CD8-positive, alpha-beta memory T cell (primary cell): Measurements from ENCODE around the gene CAPSL. TPM values are rescaled to one million over a fixed set of nuclear protein-coding genes. Genes with fewer than 3 reads are reported as not detected.
"Not testable (repeated sequence)": the region's sequence is repeated elsewhere in the genome, so short reads cannot be mapped to it uniquely, and the experiment has no call there.

ENCODE experiments used
- CTCF ChIA-PET: fragments of 350-600 bp; sonication (Branson Sonifier 250); formaldehyde crosslinking; loops from one replicate; lab custom pipeline; 2021; ENCODE audit warnings: antibody characterized with exemption; lab: Charles Lee
- POLR2A ChIA-PET: fragments of 350-600 bp; sonication (Branson Sonifier 250); formaldehyde crosslinking; loops from one replicate; lab custom pipeline; 2021; ENCODE audit warnings: antibody characterized with exemption; lab: Charles Lee
- DNase-seq, 5 donors: peaks; one replicate each; pipeline versions ENCODE4 v3.0.0 to v3.0.0-alpha.2; 2020 to 2022; ENCODE audit warnings: mixed read lengths in 1 of 5
- H3K27ac ChIP-seq: one replicate; pipeline ENCODE4 v1.7.0; 2013; ENCODE audit warnings: low read depth, mild to moderate bottlenecking, low read length, moderate library complexity
- H3K27me3 ChIP-seq: 2 replicates; pipeline ENCODE4 v1.7.0; 2013; ENCODE audit warnings: low read length, mild to moderate bottlenecking; ENCODE audit not compliant: insufficient read depth, poor library complexity, severe bottlenecking
- H3K36me3 ChIP-seq: 2 replicates; pipeline ENCODE4 v1.7.0; 2013; ENCODE audit warnings: mild to moderate bottlenecking, low read length, moderate library complexity; ENCODE audit not compliant: insufficient read depth
- H3K4me1 ChIP-seq: 2 replicates; pipeline ENCODE4 v1.7.0; 2013; ENCODE audit warnings: mild to moderate bottlenecking, low read length, moderate library complexity; ENCODE audit not compliant: insufficient read depth
- H3K4me3 ChIP-seq: 2 replicates; pipeline ENCODE4 v1.7.0; 2013; ENCODE audit warnings: mild to moderate bottlenecking, low read length
- H3K9me3 ChIP-seq: 2 replicates; pipeline ENCODE4 v1.7.0; 2013; ENCODE audit warnings: mild to moderate bottlenecking, low read length
- H3K27ac Mint-ChIP-seq, 8 donors: one replicate each; pipeline ENCODE4 v1.8.0; 2020 to 2021; ENCODE audit warnings: mixed read lengths in 8 of 8, mild to moderate bottlenecking in 6 of 8, inconsistent platforms in 3 of 8, moderate library complexity in 3 of 8
- H3K27me3 Mint-ChIP-seq, 2 donors: one replicate each; pipeline ENCODE4 v1.8.0; 2020 to 2021; ENCODE audit warnings: mixed read lengths in 2 of 2, mild to moderate bottlenecking in 1 of 2, moderate library complexity in 1 of 2
- H3K36me3 Mint-ChIP-seq, 3 donors: one replicate each; pipeline ENCODE4 v1.8.0; 2020 to 2021; ENCODE audit warnings: mixed read lengths in 3 of 3, inconsistent platforms in 1 of 3, mild to moderate bottlenecking in 1 of 3
- H3K4me1 Mint-ChIP-seq, 3 donors: one replicate each; pipeline ENCODE4 v1.8.0; 2020 to 2021; ENCODE audit warnings: mixed read lengths in 3 of 3, inconsistent platforms in 1 of 3, mild to moderate bottlenecking in 1 of 3
- H3K4me3 Mint-ChIP-seq, 7 donors: one replicate each; pipeline ENCODE4 v1.8.0; 2020 to 2021; ENCODE audit warnings: mixed read lengths in 7 of 7, mild to moderate bottlenecking in 6 of 7, moderate library complexity in 4 of 7, inconsistent platforms in 2 of 7
- H3K9me3 Mint-ChIP-seq, 5 donors: one replicate each; pipeline ENCODE4 v1.8.0; 2020 to 2022; ENCODE audit warnings: mixed read lengths in 5 of 5, mild to moderate bottlenecking in 3 of 5, moderate library complexity in 2 of 5, inconsistent platforms in 1 of 5
- polyA plus RNA-seq: library from polyadenylated mRNA; unstranded; fragments of 300-500 nt; fragmentation: Illumina TruSeq; gene quantifications from one replicate; pipeline ENCODE4 v1.2.3, GENCODE V29; 2021
- total RNA-seq, 2 experiments: library from RNA; stranded (reverse); gene quantifications; one replicate each; pipeline ENCODE4 v1.2.3, GENCODE V29; 2021

Gene CAPSL
- total and polyA plus RNA-seq, 3 experiments from 2014 or later: 0.40 to 0.59 TPM; not detected in 1

GRCh38 chr5:35860686-35861085, 77.7 kb downstream of the CAPSL start:
- no peak for DNase-seq
- H3K27me3 ChIP-seq: no peaks in the 10 kb centered on the region
- Mint-ChIP-seq H3K27ac (peak overlapping the region; percentile 84 to 99 (median 96)), H3K9me3 (peaks cover 0 to 10% (median 0%) of the 10 kb centered on the region in 5 donors), H3K4me1 (peaks cover 51 to 71% (median 58%) of the 10 kb centered on the region in 3 donors), H3K4me3 (peak overlapping the region; percentile 93 to 99 (median 97)), H3K27me3 (no peaks in the 10 kb centered on the region), H3K36me3 (peaks cover 70 to 90% (median 86%) of the 10 kb centered on the region in 3 donors)
- peaks cover 37% of the 10 kb centered on the region for H3K4me1 ChIP-seq
- peak overlapping the region; percentile 93 for H3K4me3 ChIP-seq
- CTCF ChIA-PET: interaction anchor here (2.5 to 12.0 kb wide), 5 partner anchors 12 to 210 kb away, joined by 7 to 165 read pairs (median 26); no protein-coding TSS in a partner anchor
- peak overlapping the region; percentile 95 for H3K27ac ChIP-seq
- POLR2A ChIA-PET: interaction anchor here (1.4 to 3.9 kb wide), 3 partner anchors 9 to 49 kb away, joined by 6 to 30 read pairs (median 24); no protein-coding TSS in a partner anchor
- peaks cover 57% of the 10 kb centered on the region for H3K36me3 ChIP-seq
- no peaks in the 10 kb centered on the region for H3K9me3 ChIP-seq

DNA sequence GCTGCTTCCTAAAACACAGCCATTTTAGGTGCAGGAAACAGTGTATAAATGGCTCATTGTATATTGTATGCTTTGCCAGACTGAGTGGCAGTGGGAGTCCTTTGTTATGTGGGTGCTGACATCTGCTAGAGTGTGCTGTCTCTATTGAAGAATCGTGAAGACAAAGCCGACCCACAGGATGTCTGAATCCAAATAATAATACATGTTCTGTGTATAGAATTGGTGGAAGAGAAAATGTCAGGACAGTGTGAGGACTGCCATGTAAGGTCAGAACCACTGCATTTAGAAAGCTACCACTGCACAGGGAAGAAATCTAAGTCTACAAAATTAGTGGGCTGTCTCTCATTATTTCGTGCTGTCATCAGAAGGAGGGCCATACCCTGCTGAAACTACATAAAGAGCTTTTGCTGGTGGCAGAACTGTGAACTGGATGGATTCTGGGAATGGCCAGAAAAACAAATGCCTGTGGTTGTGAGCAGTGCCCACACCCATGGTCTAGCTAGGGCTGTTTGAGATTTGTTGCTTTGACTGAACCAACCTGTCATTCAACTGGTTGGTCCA, 79.2 kb downstream of the CAPSL start:
- DNase-seq: peak in 2 of 5 donors; percentile 61 to 69
- Mint-ChIP-seq H3K4me1 (peaks cover 55 to 71% (median 59%) of the 10 kb centered on the region in 3 donors), H3K27me3 (no peaks in the 10 kb centered on the region), H3K4me3 (peak overlapping the region; percentile 93 to 99 (median 97)), H3K9me3 (peaks cover 0 to 6% (median 0%) of the 10 kb centered on the region in 5 donors), H3K27ac (peak overlapping the region; percentile 84 to 99 (median 96)), H3K36me3 (peaks cover 58 to 83% (median 71%) of the 10 kb centered on the region in 3 donors)
- H3K27ac ChIP-seq: peak overlapping the region; percentile 95
- peaks cover 49% of the 10 kb centered on the region for H3K4me1 ChIP-seq
- peaks cover 53% of the 10 kb centered on the region for H3K36me3 ChIP-seq
- H3K4me3 ChIP-seq: peak overlapping the region; percentile 93
- no peaks in the 10 kb centered on the region for H3K9me3 ChIP-seq
- no peaks in the 10 kb centered on the region for H3K27me3 ChIP-seq
- ChIA-PET POLR2A (interaction anchor here (0.6 to 7.0 kb wide), 20 partner anchors 8 to 1809 kb away, joined by 3 to 125 read pairs (median 6); no protein-coding TSS in a partner anchor), CTCF (interaction anchor here (0.9 to 12.0 kb wide), 15 partner anchors 11 to 208 kb away, joined by 3 to 165 read pairs (median 7); no protein-coding TSS in a partner anchor)

- POLR2A ChIA-PET: interaction anchor here (1.4 to 7.0 kb wide), 10 partner anchors 10 to 79 kb away, joined by 3 to 125 read pairs (median 10); no protein-coding TSS in a partner anchor
- peak overlapping the region; percentile 90 to 97 (median 93) for H3K4me3 Mint-ChIP-seq
- CTCF ChIA-PET: interaction anchor here (1.1 to 12.0 kb wide), 11 partner anchors 8 to 241 kb away, joined by 3 to 165 read pairs (median 7); no protein-coding TSS in a partner anchor
Observed at GRCh38 chr5:35857606-35858205, 80.7 kb downstream of the CAPSL start.

GRCh38 chr5:35856765-35857351, 81.6 kb downstream of the CAPSL start, which contains the start of gene IL7R:
TSS of gene IL7R (plus strand) at chr5:35856891. CDS start at chr5:35856978, 87 bp downstream.
- Histone ChIP-seq H3K9me3 (no peaks in the 10 kb centered on the region), H3K27ac (peak within 1 kb of the TSS; percentile 95), H3K4me1 (peaks cover 55% of the 10 kb centered on the region), H3K36me3 (peaks cover 30% of the 10 kb centered on the region), H3K4me3 (peak within 1 kb of the TSS; percentile 93), H3K27me3 (no peaks in the 10 kb centered on the region)
- DNase-seq: peak in 2 of 5 donors; percentile 79 to 82
- Mint-ChIP-seq H3K4me1 (peaks cover 56 to 71% (median 59%) of the 10 kb centered on the region in 3 donors), H3K27me3 (peaks cover 0 to 1% of the 10 kb centered on the region in 2 donors), H3K27ac (peak within 1 kb of the TSS; percentile 68 to 100 (median 100)), H3K9me3 (peaks cover 0 to 6% (median 0%) of the 10 kb centered on the region in 5 donors), H3K36me3 (peaks cover 37 to 76% (median 48%) of the 10 kb centered on the region in 3 donors), H3K4me3 (peak within 1 kb of the TSS; percentile 90 to 97 (median 93))
- CTCF ChIA-PET: interaction anchor here (1.4 to 12.0 kb wide), 8 partner anchors 24 to 78 kb away, joined by 3 to 165 read pairs (median 14); no protein-coding TSS in a partner anchor
- POLR2A ChIA-PET: interaction anchor here (0.7 to 7.0 kb wide), 13 partner anchors 10 to 75 kb away, joined by 3 to 125 read pairs (median 4); no protein-coding TSS in a partner anchor

More at GRCh38 chr5:35857606-35858205, 80.7 kb downstream of the CAPSL start:
- Histone ChIP-seq H3K4me1 (peaks cover 55% of the 10 kb centered on the region), H3K27ac (peak overlapping the region; percentile 95), H3K4me3 (peak overlapping the region; percentile 93), H3K36me3 (peaks cover 39% of the 10 kb centered on the region), H3K9me3 (no peaks in the 10 kb centered on the region), H3K27me3 (no peaks in the 10 kb centered on the region)
- Mint-ChIP-seq H3K27ac (peak overlapping the region; percentile 68 to 100 (median 98)), H3K4me1 (peaks cover 56 to 71% (median 59%) of the 10 kb centered on the region in 3 donors), H3K9me3 (peaks cover 0 to 6% (median 0%) of the 10 kb centered on the region in 5 donors), H3K36me3 (peaks cover 45 to 81% (median 57%) of the 10 kb centered on the region in 3 donors), H3K27me3 (peaks cover 0 to 1% of the 10 kb centered on the region in 2 donors)
- DNase-seq: peak in 1 of 5 donors; percentile 31

DNA sequence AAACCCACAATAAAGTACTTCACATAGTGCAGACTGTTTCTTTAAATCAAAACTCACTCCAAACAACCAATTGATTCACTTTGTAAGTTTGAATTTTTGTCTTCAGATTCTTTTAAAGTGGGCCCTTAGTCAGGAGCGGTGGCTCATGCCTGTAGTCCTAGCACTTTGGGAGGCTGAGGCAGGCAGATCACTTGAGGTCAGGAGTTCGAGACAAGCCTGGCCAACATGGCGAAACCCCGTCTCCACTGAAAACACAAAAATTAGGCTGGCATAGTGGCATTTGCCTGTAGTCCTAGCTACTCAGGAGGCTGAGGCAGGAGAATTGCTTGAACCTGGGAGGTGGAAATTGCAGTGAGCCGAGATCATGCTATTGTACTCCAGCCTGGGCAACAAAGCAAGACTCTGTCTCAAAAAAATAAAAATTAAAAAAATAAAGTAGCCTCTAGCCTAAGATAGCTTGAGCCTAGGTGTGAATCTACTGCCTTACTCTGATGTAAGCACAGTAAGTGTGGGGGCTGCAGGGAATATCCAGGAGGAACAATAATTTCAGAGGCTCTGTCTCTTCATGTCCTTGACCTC, 82.1 kb downstream of the CAPSL start:
- Histone ChIP-seq H3K4me1 (peaks cover 55% of the 10 kb centered on the region), H3K4me3 (peak overlapping the region; percentile 93)

GRCh38 chr5:35855187-35855586, 83.2 kb downstream of the CAPSL start:
- H3K4me3 ChIP-seq: peak overlapping the region; percentile 93
- H3K27ac Mint-ChIP-seq: peak overlapping the region; percentile 94 to 100 (median 100)
- no peaks in the 10 kb centered on the region for H3K27me3 ChIP-seq
- DNase-seq: peak in 2 of 5 donors; percentile 37 to 46
- POLR2A ChIA-PET: interaction anchor here (0.9 to 7.0 kb wide), 11 partner anchors 8 to 77 kb away, joined by 3 to 125 read pairs (median 9); no protein-coding TSS in a partner anchor
- peaks cover 59% of the 10 kb centered on the region for H3K4me1 ChIP-seq
- H3K36me3 Mint-ChIP-seq: peaks cover 20 to 59% (median 31%) of the 10 kb centered on the region in 3 donors
- H3K9me3 Mint-ChIP-seq: peaks cover 0 to 6% (median 0%) of the 10 kb centered on the region in 5 donors
- peaks cover 16% of the 10 kb centered on the region for H3K36me3 ChIP-seq
- H3K27ac ChIP-seq: peak overlapping the region; percentile 95
- H3K9me3 ChIP-seq: no peaks in the 10 kb centered on the region
- peaks cover 0 to 1% of the 10 kb centered on the region in 2 donors for H3K27me3 Mint-ChIP-seq
- CTCF ChIA-PET: interaction anchor here (1.0 to 12.0 kb wide), 13 partner anchors 14 to 76 kb away, joined by 3 to 165 read pairs (median 4); no protein-coding TSS in a partner anchor
- H3K4me3 Mint-ChIP-seq: peak overlapping the region; percentile 90 to 97 (median 93)
- H3K4me1 Mint-ChIP-seq: peaks cover 58 to 71% (median 61%) of the 10 kb centered on the region in 3 donors

More for the DNA sequence above, 82.1 kb downstream of the CAPSL start:
- Histone ChIP-seq H3K27ac (peak overlapping the region; percentile 95), H3K36me3 (peaks cover 24% of the 10 kb centered on the region)
- Mint-ChIP-seq H3K4me3 (peak overlapping the region; percentile 90 to 97 (median 93)), H3K4me1 (peaks cover 56 to 71% (median 59%) of the 10 kb centered on the region in 3 donors), H3K27ac (peak overlapping the region; percentile 68 to 100 (median 98)), H3K36me3 (peaks cover 31 to 70% (median 42%) of the 10 kb centered on the region in 3 donors)
- H3K27me3 Mint-ChIP-seq, H3K9me3 ChIP-seq, H3K27me3 ChIP-seq, DNase-seq, H3K9me3 Mint-ChIP-seq: not testable (repeated sequence)
- ChIA-PET POLR2A (interaction anchor here (0.8 to 7.0 kb wide), 9 partner anchors 13 to 75 kb away, joined by 3 to 125 read pairs (median 4); no protein-coding TSS in a partner anchor), CTCF (interaction anchor here (1.4 to 12.0 kb wide), 7 partner anchors 25 to 78 kb away, joined by 3 to 165 read pairs (median 12); no protein-coding TSS in a partner anchor)
